Stimulated activated CD8-positive, alpha-beta memory T cell treated with anti-CD3 and anti-CD28 coated beads, Interleukin-4, amount 100 ng/mL, for 1 hour (primary cell): ENCODE results near the gene TUBA1C.
"Not testable (repeated sequence)": the region's sequence is repeated elsewhere in the genome, so short reads cannot be mapped to it uniquely, and the experiment has no call there.

Experiments
- DNase-seq, 2 donors: peaks; one replicate each; pipeline ENCODE4 v3.0.0-alpha.2; 2020; ENCODE audit warnings: low read depth in 2 of 2, low spot score in 1 of 2

TUBA1C gene

GRCh38 chr12:49282740-49283375 lies 18.0 kb downstream of the TUBA1C start:
- DNase-seq, result not testable (repeated sequence)

- no peak for DNase-seq
These were observed 18.9 kb downstream of the TUBA1C start for GRCh38 chr12:49283541-49284429.

- no peak for DNase-seq
These were observed 19.8 kb downstream of the TUBA1C start for GRCh38 chr12:49284672-49285071.

- DNase-seq, result no peak
These were observed 23.0 kb downstream of the TUBA1C start for GRCh38 chr12:49287876-49288275.

- peak; percentile 27 to 39 for DNase-seq
These were observed 23.6 kb downstream of the TUBA1C start for GRCh38 chr12:49288412-49288853.

GRCh38 chr12:49288922-49289555 lies 24.2 kb downstream of the TUBA1C start:
- no peak for DNase-seq

- no peak for DNase-seq
These were observed 27.8 kb downstream of the TUBA1C start for GRCh38 chr12:49292729-49293055.

GRCh38 chr12:49293056-49293956 lies 28.4 kb downstream of the TUBA1C start:
- DNase-seq, result no peak

GRCh38 chr12:49294086-49294803 lies 29.4 kb downstream of the TUBA1C start:
- DNase-seq, result no peak

GRCh38 chr12:49294804-49295081 lies 29.9 kb downstream of the TUBA1C start:
- no peak for DNase-seq

GRCh38 chr12:49295082-49295936 lies 30.4 kb downstream of the TUBA1C start, which contains the start of gene PRPH:
TSS of gene PRPH (plus strand) at chr12:49295147. CDS start at chr12:49295201, 54 bp downstream.
- no peak for DNase-seq

- peak; percentile 27 to 33 for DNase-seq
These were observed 31.4 kb downstream of the TUBA1C start for GRCh38 chr12:49296034-49296835.

GRCh38 chr12:49296836-49297694 lies 32.2 kb downstream of the TUBA1C start:
- no peak for DNase-seq

- DNase-seq, result no peak
These were observed 32.8 kb downstream of the TUBA1C start for GRCh38 chr12:49297695-49298060.

- no peak for DNase-seq
These were observed 33.3 kb downstream of the TUBA1C start for GRCh38 chr12:49298160-49298559.

- no peak for DNase-seq
These were observed 36.9 kb downstream of the TUBA1C start for GRCh38 chr12:49301760-49302159.

- DNase-seq, result no peak
These were observed 39.3 kb downstream of the TUBA1C start for GRCh38 chr12:49304161-49304560.
